Measurements from ENCODE around the gene LSG1. TPM values are rescaled to one million over a fixed set of nuclear protein-coding genes. Genes with fewer than 3 reads are reported as not detected.

Gene LSG1
- total RNA-seq (2022; extraction: Qiagen RNA extraction; ENCODE audit: low read depth) = 31.8 to 33.7 TPM (median 32.2 TPM) in 5 replicates

GRCh38 chr3:194671900-194672808 is at the start of gene LSG1:
TSS of gene LSG1 (minus strand) at chr3:194672191. CDS start at chr3:194672162, 29 bp downstream.

GRCh38 chr3:194685718-194686413 is 13.9 kb upstream of the LSG1 start, which contains the start of gene FAM43A:
TSS of gene FAM43A (plus strand) at chr3:194685883. CDS start at chr3:194686827, 944 bp downstream.

DNA sequence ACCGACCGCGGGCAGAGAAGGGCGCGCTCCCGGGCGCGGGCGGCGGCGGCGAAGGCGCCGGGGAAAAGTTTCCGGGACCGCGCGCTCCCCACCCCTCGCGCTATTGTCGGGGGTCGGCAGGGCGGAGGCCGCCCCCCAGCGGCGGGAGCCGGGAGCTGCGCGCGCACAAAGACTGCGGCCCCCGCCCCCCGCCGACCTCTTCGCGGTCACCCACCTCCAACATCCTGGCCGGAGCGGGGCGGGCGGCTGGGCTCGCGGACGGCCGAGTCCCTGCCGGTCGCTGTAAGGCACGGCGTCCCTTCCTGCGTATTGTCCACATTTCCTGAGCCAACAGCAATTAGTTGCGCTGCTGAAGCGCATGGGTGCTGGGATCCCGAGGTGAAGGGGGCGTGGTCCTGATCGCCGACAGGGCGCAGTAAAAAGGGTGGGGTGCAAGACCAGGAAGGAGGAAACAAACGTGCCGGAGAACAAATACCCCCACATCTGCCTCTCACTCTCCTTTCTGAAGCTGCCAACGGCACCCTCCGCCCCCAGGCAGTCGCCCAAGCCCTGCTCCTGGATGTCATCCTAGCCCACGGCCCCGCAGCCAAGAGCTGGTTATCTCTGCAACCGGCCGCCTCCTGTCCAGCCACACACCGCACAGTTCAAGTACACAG is 38.5 kb downstream of the LSG1 start, which contains the start of gene TMEM44:
Gene TMEM44, minus strand, starts transcription at position 71 of the 656 bp plus-strand sequence. CDS start 204 bp downstream, outside the sequence.

Other genes with a start within 250 kb of the LSG1 start
- 14.5 to 41.2 TPM (median 33.6 TPM) in 5 replicates for gene ATP13A3, start 185.2 kb downstream of the LSG1 start, total RNA-seq (2022; extraction: Qiagen RNA extraction; ENCODE audit: low read depth)
- 8.7 to 13.8 TPM (median 13.2 TPM) in 5 replicates for gene TMEM44, start 38.8 kb downstream of the LSG1 start, total RNA-seq (2022; extraction: Qiagen RNA extraction; ENCODE audit: low read depth)
- gene FAM43A, start 13.7 kb upstream of the LSG1 start, total RNA-seq (2022; extraction: Qiagen RNA extraction; ENCODE audit: low read depth) = 7.2 to 15.9 TPM (median 15.6 TPM) in 5 replicates

Data from A549 treated with ZK216348 at 1 μM for 4 hours (cell line).